Astrocyte (in vitro differentiated cells and primary cell): ENCODE measurements around the gene CENPB. TPM values are rescaled to one million over a fixed set of nuclear protein-coding genes. Genes with fewer than 3 reads are reported as not detected.

ENCODE experiments used
- DNase-seq: peaks from one replicate; pipeline ENCODE4 v3.0.0-alpha.2; 2010; ENCODE audit warnings: low read depth
- FAIRE-seq: peaks from 2 replicates; lab custom pipeline; 2011; peaks lifted over from hg19 to GRCh38; lab: Jason Lieb, UNC
- H2AFZ ChIP-seq: 2 replicates; pipeline ENCODE4 v1.6.0; 2012; ENCODE audit warnings: low read depth, low read length, inconsistent platforms
- H3K27ac ChIP-seq: 2 replicates; pipeline ENCODE4 v1.5.1; 2011; ENCODE audit warnings: low read depth, low read length, inconsistent platforms
- H3K27me3 ChIP-seq: 2 replicates; pipeline ENCODE4 v1.6.0; 2011; ENCODE audit warnings: low read length, inconsistent platforms; ENCODE audit not compliant: insufficient read depth
- H3K36me3 ChIP-seq: 2 replicates; pipeline ENCODE4 v1.5.1; 2011; ENCODE audit warnings: low read length, inconsistent platforms; ENCODE audit not compliant: insufficient read depth
- H3K4me1 ChIP-seq: 2 replicates; pipeline ENCODE4 v1.5.1; 2011; ENCODE audit warnings: low read length, inconsistent platforms; ENCODE audit not compliant: insufficient read depth
- H3K4me2 ChIP-seq: 2 replicates; pipeline ENCODE4 v1.6.0; 2012; ENCODE audit warnings: low read length, inconsistent platforms
- H3K4me3 ChIP-seq: 2 replicates; pipeline ENCODE4 v1.5.1; 2011; ENCODE audit warnings: low read depth, mild to moderate bottlenecking, low read length, inconsistent platforms; ENCODE audit not compliant: insufficient read depth
- H3K79me2 ChIP-seq: 2 replicates; pipeline ENCODE4 v1.6.0; 2012; ENCODE audit warnings: mild to moderate bottlenecking, low read length, inconsistent platforms; ENCODE audit not compliant: insufficient read depth
- H3K9ac ChIP-seq: 2 replicates; pipeline ENCODE4 v1.6.0; 2012; ENCODE audit warnings: mild to moderate bottlenecking, low read length, inconsistent platforms
- H3K9me3 ChIP-seq: 2 replicates; pipeline ENCODE4 v1.5.1; 2012; ENCODE audit warnings: low read depth, mild to moderate bottlenecking, low read length, inconsistent platforms; ENCODE audit not compliant: insufficient read depth
- H4K20me1 ChIP-seq: 2 replicates; pipeline ENCODE4 v1.6.0; 2012; ENCODE audit warnings: low read length, inconsistent platforms; ENCODE audit not compliant: insufficient read depth
- H3K27ac Mint-ChIP-seq: one replicate; pipeline ENCODE4 v1.8.0; 2021; ENCODE audit warnings: mild to moderate bottlenecking, mixed read lengths; ENCODE audit not compliant: unreplicated experiment
- H3K27me3 Mint-ChIP-seq: one replicate; pipeline ENCODE4 v1.8.0; 2021; ENCODE audit warnings: low read depth, mixed read lengths; ENCODE audit not compliant: unreplicated experiment
- H3K36me3 Mint-ChIP-seq: one replicate; pipeline ENCODE4 v1.8.0; 2021; ENCODE audit warnings: low read depth, mixed read lengths; ENCODE audit not compliant: unreplicated experiment
- H3K4me1 Mint-ChIP-seq: one replicate; pipeline ENCODE4 v1.8.0; 2021; ENCODE audit warnings: low read depth, mixed read lengths; ENCODE audit not compliant: unreplicated experiment
- H3K4me3 Mint-ChIP-seq: one replicate; pipeline ENCODE4 v1.8.0; 2021; ENCODE audit warnings: mild to moderate bottlenecking, moderate library complexity, mixed read lengths; ENCODE audit not compliant: unreplicated experiment
- H3K9me3 Mint-ChIP-seq: one replicate; pipeline ENCODE4 v1.8.0; 2021; ENCODE audit warnings: mild to moderate bottlenecking, mixed read lengths; ENCODE audit not compliant: unreplicated experiment
- EZH2 ChIP-seq: IDR thresholded peaks from 2 replicates; pipeline ENCODE4 v1.6.1; 2012; ENCODE audit warnings: mild to moderate bottlenecking, low read length, inconsistent platforms; ENCODE audit not compliant: insufficient read depth
- total RNA-seq: library from RNA; stranded (reverse); gene quantifications from 2 replicates; pipeline ENCODE4 v1.2.1, GENCODE V29; 2021
- TF ChIP-seq, protein P1 (sequence below): IDR thresholded peaks from 2 replicates; pipeline ENCODE4 v1.5.1; 2011; ENCODE audit warnings: low read depth, mild to moderate bottlenecking, inconsistent platforms, low read length, moderate library complexity; ENCODE audit not compliant: insufficient read depth

The CENPB gene
- total RNA-seq, 1 donor from 2014 or later, result 39.1 TPM

DNA sequence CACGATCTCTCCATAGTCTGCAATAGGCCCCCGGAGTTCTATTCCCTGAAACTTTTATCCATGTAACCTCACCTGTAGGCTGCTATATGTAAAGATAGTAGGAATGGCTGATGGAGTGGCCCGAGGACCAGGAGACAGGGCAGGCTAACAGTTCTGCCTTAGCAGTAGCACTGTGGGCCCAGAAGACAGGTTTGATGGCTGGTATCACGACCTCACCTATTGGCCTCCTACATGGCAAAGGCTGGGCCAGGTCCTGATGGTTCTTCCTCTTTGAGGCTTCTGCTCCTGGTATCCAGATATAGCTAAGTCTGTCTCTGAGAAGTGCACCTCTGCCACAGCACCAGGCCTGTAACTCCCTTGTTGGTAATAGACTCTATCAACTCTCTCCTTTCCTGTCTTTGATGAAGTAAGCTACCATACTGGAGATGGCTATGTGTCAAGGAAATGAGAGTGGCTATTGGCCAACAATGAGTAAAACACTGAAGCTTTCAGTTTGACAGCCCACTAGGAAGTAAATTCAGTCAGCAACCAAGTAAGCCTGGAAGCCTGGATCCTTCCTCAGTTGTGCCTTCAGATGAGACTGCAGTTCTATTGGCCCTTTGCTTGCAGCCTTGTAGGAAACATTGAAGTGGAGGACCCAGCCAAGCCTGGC is 11.0 kb downstream of the CENPB start:
- peaks cover 22% of the 10 kb centered on the region for H3K27me3 Mint-ChIP-seq
- FAIRE-seq (no peak), DNase-seq (no peak)
- no peaks in the 10 kb centered on the region for H3K9me3 Mint-ChIP-seq
- Histone ChIP-seq H4K20me1 (no peaks in the 10 kb centered on the region), H3K27me3 (peaks cover 5% of the 10 kb centered on the region), H3K4me2 (no peak overlapping the region), H3K9ac (no peak overlapping the region), H3K36me3 (no peaks in the 10 kb centered on the region), H3K4me1 (no peaks in the 10 kb centered on the region), H3K27ac (no peak overlapping the region), H3K4me3 (no peak overlapping the region), H3K79me2 (no peaks in the 10 kb centered on the region), H2AFZ (no peak overlapping the region), H3K9me3 (no peaks in the 10 kb centered on the region)
- H3K36me3 Mint-ChIP-seq, result no peaks in the 10 kb centered on the region
- TF ChIP-seq, protein P1, sequence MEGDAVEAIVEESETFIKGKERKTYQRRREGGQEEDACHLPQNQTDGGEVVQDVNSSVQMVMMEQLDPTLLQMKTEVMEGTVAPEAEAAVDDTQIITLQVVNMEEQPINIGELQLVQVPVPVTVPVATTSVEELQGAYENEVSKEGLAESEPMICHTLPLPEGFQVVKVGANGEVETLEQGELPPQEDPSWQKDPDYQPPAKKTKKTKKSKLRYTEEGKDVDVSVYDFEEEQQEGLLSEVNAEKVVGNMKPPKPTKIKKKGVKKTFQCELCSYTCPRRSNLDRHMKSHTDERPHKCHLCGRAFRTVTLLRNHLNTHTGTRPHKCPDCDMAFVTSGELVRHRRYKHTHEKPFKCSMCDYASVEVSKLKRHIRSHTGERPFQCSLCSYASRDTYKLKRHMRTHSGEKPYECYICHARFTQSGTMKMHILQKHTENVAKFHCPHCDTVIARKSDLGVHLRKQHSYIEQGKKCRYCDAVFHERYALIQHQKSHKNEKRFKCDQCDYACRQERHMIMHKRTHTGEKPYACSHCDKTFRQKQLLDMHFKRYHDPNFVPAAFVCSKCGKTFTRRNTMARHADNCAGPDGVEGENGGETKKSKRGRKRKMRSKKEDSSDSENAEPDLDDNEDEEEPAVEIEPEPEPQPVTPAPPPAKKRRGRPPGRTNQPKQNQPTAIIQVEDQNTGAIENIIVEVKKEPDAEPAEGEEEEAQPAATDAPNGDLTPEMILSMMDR, result no peak
- TF ChIP-seq EZH2, result no peak
- H3K4me3 Mint-ChIP-seq, result no peak overlapping the region
- H3K4me1 Mint-ChIP-seq, result peaks cover 4% of the 10 kb centered on the region
- no peak overlapping the region for H3K27ac Mint-ChIP-seq

DNA sequence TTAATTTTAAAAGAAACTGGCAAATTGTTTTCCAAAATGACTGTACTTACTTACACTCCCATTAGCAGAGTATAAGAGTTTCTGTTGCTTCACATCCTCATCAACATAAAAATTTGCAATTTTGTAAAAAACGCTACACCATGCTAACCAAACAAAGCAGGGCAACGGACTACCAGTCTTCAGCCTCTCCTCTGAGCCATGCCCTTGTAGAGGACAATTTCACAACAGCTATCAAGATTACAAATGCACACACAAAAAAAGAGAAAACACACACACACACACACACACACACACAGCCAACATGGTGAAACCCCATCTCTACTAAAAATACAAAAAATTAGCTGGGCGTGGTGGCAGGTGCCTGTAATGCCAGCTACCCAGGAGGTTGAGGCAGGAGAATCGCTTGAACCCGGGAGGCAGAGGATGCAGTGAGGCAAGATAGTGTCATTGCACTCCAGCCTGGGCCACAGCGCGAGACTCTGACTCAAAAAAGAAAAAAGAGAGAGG is 14.9 kb downstream of the CENPB start:
- FAIRE-seq, result no peak
- DNase-seq, result no peak
- Histone ChIP-seq H3K4me2 (no peak overlapping the region), H2AFZ (no peak overlapping the region), H3K9me3 (no peaks in the 10 kb centered on the region), H3K27ac (no peak overlapping the region), H3K9ac (no peak overlapping the region), H3K27me3 (no peaks in the 10 kb centered on the region), H3K4me3 (no peak overlapping the region), H3K36me3 (no peaks in the 10 kb centered on the region), H4K20me1 (no peaks in the 10 kb centered on the region), H3K79me2 (peaks cover 9% of the 10 kb centered on the region), H3K4me1 (peaks cover 28% of the 10 kb centered on the region)
- peaks cover 6% of the 10 kb centered on the region for H3K4me1 Mint-ChIP-seq
- H3K36me3 Mint-ChIP-seq, result no peaks in the 10 kb centered on the region
- H3K27me3 Mint-ChIP-seq, result peaks cover 6% of the 10 kb centered on the region
- TF ChIP-seq, protein P1, result no peak
- no peak for TF ChIP-seq EZH2
- no peak overlapping the region for H3K27ac Mint-ChIP-seq
- H3K9me3 Mint-ChIP-seq, result no peaks in the 10 kb centered on the region
- no peak overlapping the region for H3K4me3 Mint-ChIP-seq
